Measurements from ENCODE around the gene FRS2. TPM values are rescaled to one million over a fixed set of nuclear protein-coding genes. Genes with fewer than 3 reads are reported as not detected.
A peak's percentile ranks its signal among the peaks of the same experiment; 100 is the strongest.

The FRS2 gene
- total RNA-seq, 1 experiment from 2014 or later, result 20.6 TPM

GRCh38 chr12:69456239-69456638 is 13.9 kb upstream of the FRS2 start:
- no peak for DNase-seq (ENCODE audit: low spot score)
- in situ Hi-C loops (cut with HindIII; ENCODE audit: low sequenced_read_pairs), result no loop called here

GRCh38 chr12:69457433-69457832 is 12.8 kb upstream of the FRS2 start:
- peak; percentile 17 for DNase-seq (ENCODE audit: low spot score)
- in situ Hi-C loops (cut with HindIII; ENCODE audit: low sequenced_read_pairs), result no loop called here

DNA sequence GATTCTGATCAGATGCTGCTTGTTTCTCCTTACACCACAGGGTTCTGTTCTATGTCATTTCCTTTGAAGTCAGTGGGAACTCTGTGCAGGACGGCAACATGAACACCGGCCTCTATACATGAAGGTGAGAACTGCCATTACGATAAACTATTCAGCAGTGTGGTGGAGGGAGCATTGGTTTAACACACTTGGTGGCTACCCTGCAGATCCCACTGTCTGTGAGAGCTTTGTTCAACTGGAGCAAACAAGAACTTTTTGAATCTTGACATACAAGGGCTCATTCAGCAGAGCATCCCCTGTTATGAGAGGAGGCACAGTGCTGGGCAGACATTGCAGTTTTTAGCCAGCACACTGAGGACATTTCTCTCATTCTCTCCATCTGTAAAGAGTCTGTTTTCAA is 10.7 kb upstream of the FRS2 start:
- DNase-seq (ENCODE audit: low spot score), result no peak
- in situ Hi-C loops (cut with HindIII; ENCODE audit: low sequenced_read_pairs), result no loop called here

DNA sequence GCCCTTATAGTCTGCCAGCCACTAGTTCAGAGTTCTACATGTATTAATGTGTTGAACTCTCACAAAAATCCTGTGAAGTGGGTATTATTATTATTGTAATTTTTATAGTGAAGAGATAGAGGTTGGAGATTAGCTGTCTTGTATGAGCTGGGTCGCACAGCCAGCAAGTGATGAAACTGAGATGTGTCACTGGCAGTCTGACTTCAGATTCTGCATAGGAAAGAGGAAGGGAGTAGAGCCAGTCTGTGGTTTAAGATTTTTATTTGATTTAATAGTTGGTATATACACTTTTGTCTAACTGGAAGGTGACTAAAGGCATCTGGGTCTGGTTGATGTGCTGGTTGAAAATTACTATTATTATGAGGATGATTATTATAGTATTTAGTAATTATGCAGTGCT is 5.8 kb upstream of the FRS2 start:
- DNase-seq (ENCODE audit: low spot score), result no peak
- in situ Hi-C loops (cut with HindIII; ENCODE audit: low sequenced_read_pairs), result no loop called here

GRCh38 chr12:69466867-69467266 is 3.3 kb upstream of the FRS2 start:
- DNase-seq (ENCODE audit: low spot score), result no peak

DNA sequence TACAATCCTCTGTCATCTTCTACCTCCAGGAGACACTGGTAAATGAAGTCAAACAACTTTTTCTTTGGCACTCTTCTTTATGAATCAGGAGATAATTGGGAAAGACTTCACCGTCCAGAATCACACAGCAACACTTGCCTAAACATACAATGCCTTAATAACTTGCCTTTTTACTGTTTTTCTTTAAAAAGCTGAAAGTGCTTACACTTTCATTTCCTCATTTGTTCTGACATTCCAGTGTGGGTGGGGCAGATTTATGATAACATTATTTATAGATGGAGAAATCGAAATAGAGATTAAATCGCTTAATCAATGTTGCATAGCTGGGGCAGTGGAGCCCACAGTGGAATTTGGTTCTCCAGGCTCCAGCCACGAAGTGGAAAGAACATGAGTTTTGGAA is 2.8 kb upstream of the FRS2 start:
- no peak for DNase-seq (ENCODE audit: low spot score)
- in situ Hi-C loops (cut with HindIII; ENCODE audit: low sequenced_read_pairs), result no loop called here

More at GRCh38 chr12:69466867-69467266, 3.3 kb upstream of the FRS2 start:
- in situ Hi-C loops (cut with HindIII; ENCODE audit: low sequenced_read_pairs), result no loop called here

GRCh38 chr12:69468237-69469026 is 1.8 kb upstream of the FRS2 start:
- in situ Hi-C loops (cut with HindIII; ENCODE audit: low sequenced_read_pairs), result no loop called here
- no peak for DNase-seq (ENCODE audit: low spot score)

- DNase-seq (ENCODE audit: low spot score), result no peak
- in situ Hi-C loops (cut with HindIII; ENCODE audit: low sequenced_read_pairs), result no loop called here
These were observed 367 bp upstream of the FRS2 start for GRCh38 chr12:69469854-69470188.

DNA sequence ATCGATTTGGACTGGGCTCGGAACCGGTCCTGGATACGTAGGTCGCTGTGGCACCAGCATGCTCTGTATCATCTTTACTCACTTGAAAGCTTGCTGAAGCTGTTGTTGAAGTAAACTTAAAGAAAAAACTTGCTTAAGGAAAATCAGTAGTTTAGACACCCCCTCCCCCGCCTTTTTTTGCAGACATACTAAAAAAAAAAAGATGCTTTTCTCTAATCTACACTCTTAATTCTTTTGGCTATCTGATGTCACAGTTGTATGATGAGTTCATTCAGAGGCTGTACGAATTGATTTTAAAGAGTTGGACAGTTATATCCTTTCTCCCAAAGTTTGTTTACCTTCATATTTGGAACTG is 865 bp downstream of the FRS2 start:
- no peak for DNase-seq (ENCODE audit: low spot score)
- in situ Hi-C loops (cut with HindIII; ENCODE audit: low sequenced_read_pairs), result no loop called here

DNA sequence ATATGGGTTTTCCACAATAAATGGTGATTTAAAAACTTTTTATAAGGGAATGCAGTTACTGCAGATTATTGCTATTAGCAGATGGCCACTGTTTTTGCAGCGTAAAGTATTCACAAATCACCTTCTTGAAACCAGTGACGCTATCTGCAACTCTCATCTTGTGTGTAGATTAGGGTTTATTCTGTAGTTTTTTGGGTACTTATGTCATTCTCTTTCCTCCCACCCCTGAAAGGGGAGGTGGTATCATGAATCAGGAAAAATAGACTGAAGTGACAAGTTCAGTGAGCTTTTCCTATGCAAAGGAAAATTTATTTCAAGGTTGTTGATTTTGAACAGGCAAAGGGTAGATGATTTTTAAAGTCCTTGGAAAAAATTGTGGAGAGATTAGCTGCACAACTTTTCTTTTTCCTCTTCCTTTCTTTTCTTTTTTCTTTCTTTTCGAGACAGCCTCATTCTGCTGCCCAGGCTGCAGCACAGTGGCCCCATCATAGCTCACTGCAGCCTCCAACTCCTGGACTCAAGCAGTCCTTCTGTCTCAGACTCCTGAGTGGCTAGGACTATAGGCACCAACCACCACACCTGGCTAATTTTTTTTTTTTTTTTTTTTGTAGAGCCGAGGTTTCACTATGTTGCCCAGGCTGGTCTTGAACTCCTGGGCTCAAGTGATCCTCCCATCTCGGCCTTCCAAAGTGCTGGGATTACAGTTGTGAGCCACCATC is 1.6 kb downstream of the FRS2 start:
- in situ Hi-C loops (cut with HindIII; ENCODE audit: low sequenced_read_pairs), result no loop called here
- no peak for DNase-seq (ENCODE audit: low spot score)

DNA sequence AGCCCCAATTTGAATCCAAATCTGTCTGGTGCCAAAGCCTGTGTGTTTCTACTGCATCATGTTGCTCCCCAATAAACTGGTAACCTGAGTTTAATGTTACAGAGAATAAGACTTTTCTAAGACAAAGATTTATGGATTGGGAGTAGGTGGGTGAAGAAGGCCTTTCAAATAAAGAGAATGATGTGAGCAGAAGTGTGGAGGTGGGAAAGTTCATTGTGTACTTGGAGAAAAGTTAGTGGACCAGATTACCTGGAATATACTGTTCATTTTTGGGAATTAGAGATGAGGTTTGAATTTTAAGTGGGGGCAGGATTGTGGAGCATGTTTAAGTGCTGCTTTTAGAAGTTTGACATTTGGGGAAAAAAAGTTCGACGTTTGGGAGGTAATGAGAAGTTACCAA is 3.1 kb downstream of the FRS2 start:
- no peak for DNase-seq (ENCODE audit: low spot score)
- in situ Hi-C loops (cut with HindIII; ENCODE audit: low sequenced_read_pairs), result no loop called here

DNA sequence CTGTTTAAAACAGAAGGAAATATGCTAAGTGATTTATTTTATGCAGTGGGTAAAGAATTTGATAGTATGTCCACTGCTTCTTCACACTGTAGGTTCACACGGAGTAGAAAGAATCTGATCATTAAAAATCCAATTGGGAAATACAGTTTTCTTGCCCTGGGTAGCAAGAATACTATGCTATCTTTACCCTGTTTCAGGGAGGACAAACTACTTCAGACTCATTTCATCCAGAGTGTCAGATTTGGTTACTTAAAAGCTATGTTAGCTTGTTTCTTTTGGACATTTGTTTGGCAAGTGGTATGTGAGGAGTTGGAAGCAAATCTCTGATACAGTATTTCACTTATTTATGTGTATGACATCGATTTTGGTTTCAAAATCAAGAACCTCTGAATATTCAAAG is 4.3 kb downstream of the FRS2 start:
- in situ Hi-C loops (cut with HindIII; ENCODE audit: low sequenced_read_pairs), result no loop called here
- DNase-seq (ENCODE audit: low spot score), result peak; percentile 23

DNA sequence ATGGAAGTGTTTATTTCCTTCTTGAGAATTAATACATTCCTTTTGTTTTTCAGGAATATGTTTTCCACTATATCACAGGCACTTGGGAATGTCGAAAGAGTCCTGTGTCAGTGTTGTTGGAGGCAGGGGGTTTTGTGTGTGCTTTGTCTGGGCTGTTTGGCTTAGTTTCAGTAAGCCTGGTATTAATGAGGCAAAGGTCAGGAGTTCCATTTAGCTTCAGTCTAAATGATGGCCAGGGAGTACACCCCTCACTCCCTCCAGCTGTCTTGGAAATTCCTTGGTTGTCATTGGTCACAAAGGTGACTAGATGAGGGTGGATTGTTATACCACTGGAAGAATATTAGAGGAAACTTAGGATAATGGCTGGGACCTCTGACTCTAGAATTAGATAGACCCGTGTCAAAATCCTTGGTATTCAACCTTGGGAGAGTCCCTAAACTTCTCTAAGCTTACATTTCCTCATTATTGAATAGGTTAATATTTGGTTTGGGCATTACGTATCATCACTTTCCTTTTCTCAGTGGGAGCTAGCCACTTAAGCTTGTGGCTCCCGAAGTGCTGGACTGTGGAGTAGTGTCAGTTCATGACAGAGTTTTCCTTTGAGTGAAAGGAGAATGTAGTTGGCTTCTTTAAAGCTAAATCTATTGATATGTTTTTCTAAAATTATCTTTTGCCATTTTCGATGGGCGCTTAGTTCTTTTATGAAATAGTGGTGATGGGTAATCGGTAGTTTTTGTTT is 5.2 kb downstream of the FRS2 start:
- in situ Hi-C loops (cut with HindIII; ENCODE audit: low sequenced_read_pairs), result no loop called here
- peak; percentile 47 for DNase-seq (ENCODE audit: low spot score)

DNA sequence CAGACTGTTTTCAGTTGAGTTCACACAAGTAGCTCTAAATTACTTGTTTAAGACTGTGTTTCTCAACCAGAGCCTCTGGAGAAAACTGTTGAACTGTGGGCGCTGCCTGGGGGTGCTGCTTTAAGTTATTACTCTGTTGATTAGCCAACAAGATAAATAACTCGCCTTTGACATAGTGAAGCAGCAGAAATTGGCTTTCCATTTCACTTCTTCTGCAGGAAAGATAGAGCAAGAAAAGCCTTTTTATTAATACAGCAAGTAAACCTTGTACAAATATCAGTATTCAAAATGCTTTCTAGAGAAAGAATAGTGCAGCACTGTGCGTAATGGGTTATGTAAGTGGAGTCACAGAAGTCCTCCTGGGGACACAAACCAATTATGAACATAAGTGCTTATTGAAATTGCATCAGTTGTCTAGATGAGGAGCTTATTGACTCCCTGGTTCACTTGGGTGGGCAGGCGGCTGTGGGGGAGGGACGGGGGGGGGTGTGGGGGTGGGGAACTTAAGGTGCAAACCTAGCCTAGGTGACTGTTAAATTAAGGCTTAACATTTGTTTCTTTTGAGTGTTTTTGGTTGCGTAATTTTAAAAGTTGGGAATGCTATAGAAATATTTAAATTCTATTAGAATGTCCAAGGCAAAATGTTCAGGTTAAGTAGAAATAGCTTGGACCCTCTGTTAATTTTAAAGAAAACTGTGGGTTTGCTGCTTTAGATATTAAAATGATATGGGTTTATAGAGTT is 6.3 kb downstream of the FRS2 start:
- DNase-seq (ENCODE audit: low spot score), result peak; percentile 65
- in situ Hi-C loops (cut with HindIII; ENCODE audit: low sequenced_read_pairs), result no loop called here

DNA sequence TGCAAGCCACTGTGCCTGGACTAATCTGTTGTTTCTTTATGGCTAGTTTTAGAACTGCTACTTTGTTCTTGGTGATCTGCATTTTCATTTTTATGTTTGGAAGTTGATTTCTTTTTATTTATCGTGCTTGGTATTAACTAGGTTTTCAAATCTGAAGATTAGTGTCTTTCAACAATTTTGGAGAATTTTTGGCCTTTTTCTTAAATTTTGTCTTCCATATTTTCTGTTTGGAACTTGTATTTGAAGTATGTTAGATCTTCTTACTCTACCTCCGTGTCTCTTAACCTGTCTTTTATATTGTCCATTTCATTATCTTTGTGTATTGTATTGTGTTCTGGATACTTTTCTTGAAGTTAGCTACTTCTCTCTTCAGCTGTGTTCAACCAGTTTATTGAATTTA is 9.5 kb downstream of the FRS2 start:
- no peak for DNase-seq (ENCODE audit: low spot score)
- in situ Hi-C loops (cut with HindIII; ENCODE audit: low sequenced_read_pairs), result no loop called here

- in situ Hi-C loops (cut with HindIII; ENCODE audit: low sequenced_read_pairs), result no loop called here
- DNase-seq (ENCODE audit: low spot score), result no peak
These were observed 10.5 kb downstream of the FRS2 start for GRCh38 chr12:69480698-69481097.

- in situ Hi-C loops (cut with HindIII; ENCODE audit: low sequenced_read_pairs), result no loop called here
These were observed 10.9 kb downstream of the FRS2 start for GRCh38 chr12:69481133-69481532.

GRCh38 chr12:69483700-69484099 is 13.5 kb downstream of the FRS2 start:
- DNase-seq (ENCODE audit: low spot score), result no peak
- in situ Hi-C loops (cut with HindIII; ENCODE audit: low sequenced_read_pairs), result no loop called here

More at GRCh38 chr12:69481133-69481532, 10.9 kb downstream of the FRS2 start:
- DNase-seq (ENCODE audit: low spot score), result no peak

DNA sequence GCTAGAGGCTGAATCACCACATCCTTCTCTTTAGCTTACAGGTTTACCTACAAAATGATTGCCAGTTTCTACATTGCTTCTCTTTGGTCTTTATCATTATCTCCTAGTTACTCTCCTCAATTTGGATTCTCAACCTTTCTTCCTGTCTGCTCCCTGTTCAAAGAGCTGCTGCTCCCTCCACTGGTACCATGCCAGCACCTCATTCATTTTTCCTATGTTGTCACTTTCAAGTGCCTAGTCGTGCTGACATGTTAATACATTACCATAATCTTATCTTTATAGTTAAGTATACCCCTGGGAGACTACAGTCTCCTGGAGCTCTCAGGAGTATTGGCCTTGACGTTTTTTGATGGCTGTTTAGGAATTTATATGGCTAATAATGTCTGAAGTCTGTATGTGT is 14.2 kb downstream of the FRS2 start:
- in situ Hi-C loops (cut with HindIII; ENCODE audit: low sequenced_read_pairs), result no loop called here

More for the DNA sequence above, 14.2 kb downstream of the FRS2 start:
- no peak for DNase-seq (ENCODE audit: low spot score)

Data from G401 (cell line).